H1 (cell line): Measurements from ENCODE around the gene ARHGAP24. TPM values are rescaled to one million over a fixed set of nuclear protein-coding genes. Genes with fewer than 3 reads are reported as not detected.

Source experiments
- CHD1 ChIP-seq: IDR thresholded peaks from 2 replicates; pipeline ENCODE4 v1.6.1; 2012; ENCODE audit warnings: low read depth, low read length, improper control_type of control experiment
- CHD7 ChIP-seq: fragments of 300-600 bp; sonication (generic); IDR thresholded peaks from 2 replicates; pipeline ENCODE4 v1.7.1; 2012; ENCODE audit warnings: low read length, moderate library complexity, mild to moderate bottlenecking, inconsistent platforms; ENCODE audit not compliant: insufficient replicate concordance
- RAD21 ChIP-seq, 2 experiments: IDR thresholded peaks in 1 of 2; conservative IDR thresholded peaks in 1 of 2; 2 replicates each; pipeline ENCODE4 v1.6.1; 2011; ENCODE audit warnings: low read depth in 2 of 2, low read length in 2 of 2, improper control_type of control experiment in 1 of 2, inconsistent platforms in 1 of 2, mild to moderate bottlenecking in 1 of 2, moderate library complexity in 1 of 2
- RNF2 ChIP-seq: fragments of 200-900, 300-1000 bp; sonication (generic); IDR thresholded peaks from 2 replicates; pipeline ENCODE4 v1.7.1; 2016; ENCODE audit warnings: borderline replicate concordance, low read depth, mild to moderate bottlenecking, antibody characterized with exemption, low read length; ENCODE audit not compliant: poor library complexity, severe bottlenecking; ENCODE audit errors: missing control alignments
- polyA plus RNA-seq, 7 experiments: library from polyadenylated mRNA; depleted of rRNA in 3 of 7; stranded (reverse) in 5 of 7; unstranded in 2 of 7; fragments of >200 nt in 5 of 7; fragments of 200-250 nt in 2 of 7; gene quantifications; 1 replicate in 5 of 7; 2 replicates in 1 of 7; 4 replicates in 1 of 7; pipeline versions ENCODE4 v1.2.1 to v1.2.3, GENCODE V29; 2011 to 2013; ENCODE audit warnings: missing spikeins in 2 of 7, mixed read lengths in 2 of 7
- total RNA-seq: library from RNA; stranded (reverse); fragmentation: NEBNext Ultra II Directional; extraction: Animal tissue kit (Norgen Biotek cat#: 25700); gene quantifications from 2 replicates; pipeline ENCODE4 v1.2.1, GENCODE V29; 2021

Gene ARHGAP24
- total and polyA plus RNA-seq, 2 of the 8 experiments (the other 6 are each of a cell fraction or from before 2014, with no cell fraction given), result 0.08 to 0.50 TPM

DNA sequence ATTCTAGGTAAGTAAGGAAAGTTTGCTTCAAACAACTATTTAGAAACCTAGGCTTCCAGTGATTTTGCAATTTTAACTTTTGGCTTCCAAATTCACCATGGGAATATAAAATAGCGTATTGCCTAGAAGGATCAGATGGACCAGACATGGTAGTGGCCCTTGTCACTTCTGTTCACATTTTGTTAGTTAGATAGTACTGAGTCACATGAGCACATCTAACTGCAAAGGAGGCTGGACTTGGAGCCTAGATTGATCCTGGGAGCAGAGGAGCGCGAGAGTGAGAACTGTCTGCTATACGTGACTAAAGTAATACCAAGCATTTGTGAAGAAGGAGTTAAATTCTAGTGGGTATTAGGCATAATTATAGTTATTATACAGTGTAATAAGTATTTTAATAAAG is 102.4 kb downstream of the ARHGAP24 start (continued):
- TF ChIP-seq CHD7, result no peak
- no peak for TF ChIP-seq CHD1
- TF ChIP-seq RNF2, result no peak
- no peak for TF ChIP-seq RAD21 (IDR thresholded peaks at IDR 0.05 in 1 of 2, conservative IDR thresholded peaks at IDR 0.05 in 1 of 2; ENCODE audit: low read depth in 2 of 2, low read length in 2 of 2)
- TF ChIP-seq, all 59 proteins: peak for 0
